HepG2 (cell line): ENCODE measurements around the gene ZSWIM5. TPM values are rescaled to one million over a fixed set of nuclear protein-coding genes. Genes with fewer than 3 reads are reported as not detected.
"Not testable (repeated sequence)": the region's sequence is repeated elsewhere in the genome, so short reads cannot be mapped to it uniquely, and the experiment has no call there.

Experiments used
- ATAC-seq: fragments of 200-7000 bp; cut with Tn5 transposase; 3 replicates; pipeline ENCODE4 v1.9.1; 2020; ENCODE audit warnings: mild to moderate bottlenecking, moderate library complexity
- BruUV-seq: library from RNA; stranded (reverse); fragments of 400-500 nt; replicated peaks from 2 replicates; lab custom pipeline; 2021; lab: Mats Ljungman, UMichigan
- CTCF ChIA-PET: fragments of 300-600 bp; formaldehyde crosslinking; extraction: SDS; loops from one replicate; lab custom pipeline; 2021; ENCODE audit warnings: low total read pairs, inconsistent platforms, low intra/inter-chr PET ratio; lab: Yijun Ruan, JAX
- POLR2A ChIA-PET: fragments of 350-600 bp; sonication (Branson Sonifier 250); formaldehyde crosslinking; loops from one replicate; lab custom pipeline; 2020; ENCODE audit warnings: antibody characterized with exemption, inconsistent platforms; lab: Yijun Ruan, JAX
- DNase-seq: peaks from one replicate; pipeline ENCODE4 v3.0.0-alpha.2; 2015; ENCODE audit warnings: low spot score
- FAIRE-seq: peaks from 3 replicates; lab custom pipeline; 2011; peaks lifted over from hg19 to GRCh38; lab: Jason Lieb, UNC
- H2AFZ ChIP-seq: one replicate; pipeline ENCODE4 v1.6.1; 2011; ENCODE audit warnings: low read length, inconsistent platforms
- H3K27ac ChIP-seq: fragments of 300-600 bp; 3 replicates; pipeline ENCODE4 v1.8.0; 2011; ENCODE audit warnings: mixed run types, mild to moderate bottlenecking, mixed read lengths, low read length, inconsistent platforms; ENCODE audit not compliant: insufficient read depth; ENCODE audit errors: extremely low read length
- H3K27me3 ChIP-seq, 2 experiments: fragments of 200-600 bp in 1 of 2; 2 replicates in 1 of 2; 3 replicates in 1 of 2; pipeline versions ENCODE4 v1.6.0 to v1.8.0; 2011; ENCODE audit warnings: low read length in 2 of 2, mild to moderate bottlenecking in 2 of 2, moderate library complexity in 2 of 2, inconsistent platforms in 1 of 2; ENCODE audit not compliant: insufficient read depth in 2 of 2, control insufficient read depth in 1 of 2
- H3K36me3 ChIP-seq, 2 experiments: fragments of 200-600 bp in 1 of 2; replicated peaks in 1 of 2; 2 replicates in 1 of 2; 3 replicates in 1 of 2; pipeline versions ENCODE4 v1.5.1 to v1.8.0; 2011; ENCODE audit warnings: low read length in 2 of 2, inconsistent platforms in 1 of 2; ENCODE audit not compliant: insufficient read depth in 2 of 2, control insufficient read depth in 1 of 2
- H3K4me1 ChIP-seq: 2 replicates; pipeline ENCODE4 v1.5.1; 2012; ENCODE audit warnings: low read length, inconsistent platforms; ENCODE audit not compliant: insufficient read depth
- H3K4me2 ChIP-seq: 2 replicates; pipeline ENCODE4 v1.6.0; 2011; ENCODE audit warnings: low read depth, low read length, inconsistent platforms
- H3K4me3 ChIP-seq, 3 experiments: fragments of 200-600 bp in 1 of 3; sonication (generic), shearing (Covaris generic) in 1 of 3; replicated peaks in 1 of 3; 2 replicates each; pipeline ENCODE4 v1.5.1; 2011 to 2016; ENCODE audit warnings: low read length in 3 of 3, inconsistent platforms in 2 of 3, low read depth in 2 of 3, mild to moderate bottlenecking in 2 of 3, control low read depth in 1 of 3, mixed read lengths in 1 of 3; ENCODE audit not compliant: insufficient read depth in 1 of 3
- H3K79me2 ChIP-seq: one replicate; pipeline ENCODE4 v1.6.1; 2011; ENCODE audit warnings: low read length, inconsistent platforms; ENCODE audit not compliant: insufficient read depth
- H3K9ac ChIP-seq: 2 replicates; pipeline ENCODE4 v1.6.0; 2011; ENCODE audit warnings: mild to moderate bottlenecking, low read depth, low read length, inconsistent platforms; ENCODE audit not compliant: insufficient read depth
- H3K9me3 ChIP-seq: 2 replicates; pipeline ENCODE4 v1.5.1; 2012; ENCODE audit warnings: mild to moderate bottlenecking, low read length
- H4K20me1 ChIP-seq: 2 replicates; pipeline ENCODE4 v1.6.0; 2011; ENCODE audit warnings: inconsistent platforms, mild to moderate bottlenecking, low read length, moderate library complexity; ENCODE audit not compliant: insufficient read depth
- AKAP8 ChIP-seq: sonication (generic); formaldehyde crosslinking; IDR thresholded peaks from 2 replicates; pipeline ENCODE4 v1.5.1; 2020; ENCODE audit warnings: mild to moderate bottlenecking, missing genetic modification reagents
- ATF3 ChIP-seq: sonication (generic); formaldehyde crosslinking; IDR thresholded peaks from 2 replicates; pipeline ENCODE4 v1.4.0; 2020; ENCODE audit warnings: missing genetic modification reagents
- CSRNP2 ChIP-seq: sonication (generic); formaldehyde crosslinking; conservative IDR thresholded peaks from 2 replicates; pipeline ENCODE4 v1.8.0; 2022; ENCODE audit warnings: low read depth, missing genetic modification reagents
- FOSL1 ChIP-seq: sonication (generic); formaldehyde crosslinking; IDR thresholded peaks from 2 replicates; pipeline ENCODE4 v1.9.0; 2021; ENCODE audit warnings: missing genetic modification reagents, borderline replicate concordance
- GTF3A ChIP-seq: sonication (generic); formaldehyde crosslinking; conservative IDR thresholded peaks from 2 replicates; pipeline ENCODE4 v1.4.0; 2020; ENCODE audit warnings: mild to moderate bottlenecking, missing genetic modification reagents
- HCFC1 ChIP-seq: fragments of 150-350 bp; IDR thresholded peaks from 2 replicates; pipeline ENCODE4 v1.6.1; 2014; ENCODE audit warnings: low read depth, low read length
- MED13 ChIP-seq: sonication (generic); formaldehyde crosslinking; IDR thresholded peaks from 2 replicates; pipeline ENCODE4 v1.5.0; 2020; ENCODE audit warnings: missing genetic modification reagents
- NR2F1 ChIP-seq, 2 experiments: fragments of 450-650 bp in 1 of 2; formaldehyde crosslinking in 1 of 2; IDR thresholded peaks; 2 replicates each; pipeline versions ENCODE4 v1.5.0 to v1.6.1; 2016 to 2020; ENCODE audit warnings: mild to moderate bottlenecking in 1 of 2, missing compliant biosample characterization in 1 of 2, missing genetic modification reagents in 1 of 2, moderate library complexity in 1 of 2
- PRMT3 ChIP-seq: sonication (generic); formaldehyde crosslinking; IDR thresholded peaks from 2 replicates; pipeline ENCODE4 v1.8.1; 2022; ENCODE audit warnings: low read depth, mild to moderate bottlenecking, moderate library complexity, missing genetic modification reagents, borderline replicate concordance
- ZNF280B ChIP-seq: sonication (generic); formaldehyde crosslinking; IDR thresholded peaks from 2 replicates; pipeline ENCODE4 v1.5.0; 2020; ENCODE audit warnings: missing genetic modification reagents, mild to moderate bottlenecking, borderline replicate concordance
- ZNF383 ChIP-seq: sonication (generic); formaldehyde crosslinking; IDR thresholded peaks from 2 replicates; pipeline ENCODE4 v1.4.0; 2020; ENCODE audit warnings: missing genetic modification reagents, mild to moderate bottlenecking, borderline replicate concordance
- ZNF75D ChIP-seq: sonication (generic); formaldehyde crosslinking; IDR thresholded peaks from 2 replicates; pipeline ENCODE4 v1.8.1; 2023; ENCODE audit warnings: missing genetic modification reagents, mild to moderate bottlenecking, borderline replicate concordance
- WGBS: methylation state at CpG from one replicate; pipeline ENCODE4 v1.1.6; 2017; ENCODE audit warnings: low lambda C conversion rate; 5-methylcytosine and 5-hydroxymethylcytosine counted together
- in situ Hi-C: cut with HindIII; loops from 2 replicates; pipeline ENCODE4 v1.10.0; 2017; ENCODE audit warnings: low pct_unique_long_range_greater_than_20kb; ENCODE audit not compliant: extremely low pct_ligation_motif_present
- intact Hi-C: fragments of 100-400 bp; cut with micrococcal nuclease; formaldehyde crosslinking; loops from one replicate; pipeline ENCODE4 v1.10.0; 2022; ENCODE audit not compliant: unreplicated experiment
- polyA plus RNA-seq, 8 experiments: library from polyadenylated mRNA; depleted of rRNA in 3 of 8; stranded (reverse) in 7 of 8; unstranded in 1 of 8; fragments of >200 nt; fragmentation: Illumina TruSeq in 4 of 8; extraction: Trizol in 4 of 8; gene quantifications; 2 replicates each; pipeline versions ENCODE4 v1.2.1 to v1.2.3, GENCODE V29; 2011 to 2016; ENCODE audit warnings: low read depth in 4 of 8, missing spikeins in 1 of 8, mixed read lengths in 1 of 8; ENCODE audit not compliant: insufficient read depth in 1 of 8
- total RNA-seq, 5 experiments: library from RNA; depleted of rRNA; stranded (reverse); fragments of >200 nt; fragmentation: Illumina TruSeq; extraction: Trizol; gene quantifications; 2 replicates each; pipeline ENCODE4 v1.2.3, GENCODE V29; 2016; ENCODE audit warnings: low read depth in 1 of 5

Gene ZSWIM5
- total and polyA plus RNA-seq, 2 of the 13 experiments (the other 11 are each of a cell fraction or from before 2014, with no cell fraction given): 11.0 to 20.6 TPM

- H3K4me1 ChIP-seq: peaks cover 52% of the 10 kb centered on the region
- H3K9ac ChIP-seq: no peak overlapping the region
- H3K36me3 ChIP-seq: no peaks in the 10 kb centered on the region
- H3K4me2 ChIP-seq: no peak overlapping the region
- TF ChIP-seq MED13 (CRISPR knock-in tag) (no peak), AKAP8 (CRISPR knock-in tag) (no peak), ATF3 (CRISPR knock-in tag) (no peak), CSRNP2 (CRISPR knock-in tag) (no peak), PRMT3 (no peak), ZNF75D (CRISPR knock-in tag) (no peak), ZNF383 (CRISPR knock-in tag) (no peak), HCFC1 (no peak), FOSL1 (CRISPR knock-in tag) (no peak), ZNF280B (CRISPR knock-in tag) (no peak), NR2F1 (CRISPR knock-in tag; IDR thresholded peaks at IDR 0.05) (no peak), GTF3A (CRISPR knock-in tag) (no peak)
- ChIA-PET CTCF (no interaction called here), POLR2A (no interaction called here)
- no peak overlapping the region for H2AFZ ChIP-seq
- H4K20me1 ChIP-seq: no peaks in the 10 kb centered on the region
- no peaks in the 10 kb centered on the region for H3K9me3 ChIP-seq
- DNase-seq: no peak
- no peak overlapping the region for H3K4me3 ChIP-seq
- no peak for FAIRE-seq
- no peak overlapping the region for H3K27ac ChIP-seq
- peaks cover 7% of the 10 kb centered on the region for H3K79me2 ChIP-seq
- no TSS peak for BruUV-seq
- no peaks in the 10 kb centered on the region for H3K27me3 ChIP-seq
- intact Hi-C loops: no loop called here
- no peak for ATAC-seq
- in situ Hi-C loops: no loop called here
Measured at GRCh38 chr1:45101947-45102346, 104.5 kb downstream of the ZSWIM5 start.

GRCh38 chr1:45101528-45101927 is 104.9 kb downstream of the ZSWIM5 start:
- Histone ChIP-seq H3K4me1 (peaks cover 52% of the 10 kb centered on the region), H3K79me2 (peaks cover 10% of the 10 kb centered on the region)
- FAIRE-seq, H3K4me3 ChIP-seq, H3K27me3 ChIP-seq, H3K9ac ChIP-seq, H3K27ac ChIP-seq, H3K4me2 ChIP-seq, intact Hi-C loops, H4K20me1 ChIP-seq, H3K9me3 ChIP-seq, CTCF ChIA-PET, BruUV-seq, DNase-seq, ATAC-seq, in situ Hi-C loops, POLR2A ChIA-PET, H3K36me3 ChIP-seq, H2AFZ ChIP-seq: not testable (repeated sequence)
- 97% methylated on average over 5 of the region's 5 CpGs for WGBS
